Astrocyte of the cerebellum (primary cell): ENCODE results near the gene PNPLA3.

Experiments used
- DNase-seq: peaks from one replicate; pipeline ENCODE4 v3.0.0-alpha.2; 2011; ENCODE audit warnings: low read depth
- H3K4me3 ChIP-seq: 2 replicates; pipeline ENCODE4 v1.5.1; 2011; ENCODE audit warnings: mild to moderate bottlenecking, low read depth, low read length, moderate library complexity
- in situ Hi-C: cut with HindIII; loops from 2 replicates; pipeline ENCODE4 v1.10.0; 2017; ENCODE audit warnings: low sequenced_read_pairs
- TF ChIP-seq, protein P1 (sequence below): IDR thresholded peaks from 2 replicates; pipeline ENCODE4 v1.5.1; 2012; ENCODE audit warnings: low read length, low read depth, moderate library complexity, mild to moderate bottlenecking; ENCODE audit errors: missing control alignments

The PNPLA3 gene

GRCh38 chr22:43994006-43994405 lies 70.4 kb downstream of the PNPLA3 start:
- H3K4me3 ChIP-seq, result no peak overlapping the region
- in situ Hi-C loops, result loop anchor here (5.0 kb wide), 1 partner anchor 88 kb away; no protein-coding TSS in a partner anchor

GRCh38 chr22:43994416-43994815 lies 70.8 kb downstream of the PNPLA3 start:
- TF ChIP-seq, protein P1, sequence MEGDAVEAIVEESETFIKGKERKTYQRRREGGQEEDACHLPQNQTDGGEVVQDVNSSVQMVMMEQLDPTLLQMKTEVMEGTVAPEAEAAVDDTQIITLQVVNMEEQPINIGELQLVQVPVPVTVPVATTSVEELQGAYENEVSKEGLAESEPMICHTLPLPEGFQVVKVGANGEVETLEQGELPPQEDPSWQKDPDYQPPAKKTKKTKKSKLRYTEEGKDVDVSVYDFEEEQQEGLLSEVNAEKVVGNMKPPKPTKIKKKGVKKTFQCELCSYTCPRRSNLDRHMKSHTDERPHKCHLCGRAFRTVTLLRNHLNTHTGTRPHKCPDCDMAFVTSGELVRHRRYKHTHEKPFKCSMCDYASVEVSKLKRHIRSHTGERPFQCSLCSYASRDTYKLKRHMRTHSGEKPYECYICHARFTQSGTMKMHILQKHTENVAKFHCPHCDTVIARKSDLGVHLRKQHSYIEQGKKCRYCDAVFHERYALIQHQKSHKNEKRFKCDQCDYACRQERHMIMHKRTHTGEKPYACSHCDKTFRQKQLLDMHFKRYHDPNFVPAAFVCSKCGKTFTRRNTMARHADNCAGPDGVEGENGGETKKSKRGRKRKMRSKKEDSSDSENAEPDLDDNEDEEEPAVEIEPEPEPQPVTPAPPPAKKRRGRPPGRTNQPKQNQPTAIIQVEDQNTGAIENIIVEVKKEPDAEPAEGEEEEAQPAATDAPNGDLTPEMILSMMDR, result no peak
- in situ Hi-C loops, result loop anchor here (5.0 kb wide), 1 partner anchor 88 kb away; no protein-coding TSS in a partner anchor
- no peak overlapping the region for H3K4me3 ChIP-seq
- no peak for DNase-seq

More at GRCh38 chr22:43994006-43994405, 70.4 kb downstream of the PNPLA3 start:
- TF ChIP-seq, protein P1, result no peak
- no peak for DNase-seq

DNA sequence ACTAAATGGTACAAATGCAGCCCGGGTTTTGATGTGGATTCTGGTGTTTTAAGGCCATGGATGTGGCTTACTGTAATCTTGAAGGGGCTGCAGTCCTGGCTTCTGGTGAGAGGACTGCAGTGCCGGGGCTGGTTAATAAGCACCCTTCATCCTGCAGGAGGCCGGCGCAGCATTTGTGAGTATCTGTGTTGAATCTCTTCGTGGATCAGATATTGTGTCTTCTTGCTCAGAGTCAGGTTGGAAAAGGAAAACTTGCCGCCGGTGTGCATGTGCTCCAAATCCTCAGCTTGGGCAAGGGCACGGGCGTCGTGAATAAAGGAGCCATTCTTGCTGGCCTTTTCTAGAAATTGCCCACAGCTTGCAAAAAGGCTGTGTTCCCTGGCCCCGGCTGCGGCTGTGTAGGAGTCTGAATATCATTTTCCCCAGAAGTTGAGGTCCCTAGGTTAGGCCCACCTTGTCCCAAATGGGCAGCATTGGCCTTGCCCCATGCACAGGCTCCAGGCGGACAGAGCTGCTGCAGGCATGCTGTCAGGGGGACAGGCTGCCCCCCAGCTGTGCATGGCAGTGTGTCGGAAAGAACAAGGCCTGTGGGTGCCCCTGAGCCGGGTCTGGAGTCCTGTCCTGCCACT lies 71.6 kb downstream of the PNPLA3 start:
- DNase-seq, result no peak
- TF ChIP-seq, protein P1, result no peak
- in situ Hi-C loops, result no loop called here
- H3K4me3 ChIP-seq, result no peak overlapping the region

GRCh38 chr22:43995798-43996169 lies 72.2 kb downstream of the PNPLA3 start:
- H3K4me3 ChIP-seq, result no peak overlapping the region
- in situ Hi-C loops, result no loop called here
- DNase-seq, result no peak
- TF ChIP-seq, protein P1, result no peak

DNA sequence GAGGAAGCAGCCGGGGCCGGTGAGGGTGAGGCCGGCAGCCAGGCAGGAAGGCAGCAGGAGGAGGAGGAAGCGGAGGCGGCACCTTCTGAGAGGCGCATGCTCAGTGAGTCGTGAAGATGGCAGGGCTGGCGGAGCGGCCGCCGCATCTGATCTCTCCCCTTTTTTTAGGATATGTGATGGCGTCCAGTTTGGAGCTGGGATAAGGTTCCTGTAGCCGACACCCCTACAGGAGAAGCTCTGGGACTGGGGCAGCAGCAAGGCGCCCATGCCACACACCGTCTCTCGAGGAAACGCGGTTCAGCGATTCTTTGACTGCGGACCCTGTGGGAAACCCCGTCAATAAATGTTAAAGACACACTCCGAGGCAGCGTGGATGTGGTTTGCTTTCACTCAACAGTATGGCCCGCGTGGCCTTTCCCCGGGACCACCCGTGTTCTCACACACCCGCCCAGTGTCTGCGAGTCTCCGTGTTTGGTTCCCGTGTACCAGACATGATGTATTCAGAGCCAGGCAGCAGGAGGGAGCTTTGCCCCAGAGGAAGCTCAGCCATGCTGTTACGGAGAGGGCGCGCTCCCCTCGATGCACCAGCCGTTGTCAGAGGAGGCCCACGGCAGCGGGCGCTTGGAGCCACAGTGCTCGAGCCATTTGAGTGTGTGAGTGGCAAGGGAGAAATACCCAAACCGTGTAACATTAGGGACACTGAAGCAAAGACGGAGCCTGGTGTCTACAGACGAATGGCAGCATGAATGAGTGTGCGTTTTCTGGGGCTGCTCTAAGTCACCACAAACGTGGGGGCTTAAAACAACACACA lies 72.8 kb downstream of the PNPLA3 start:
- TF ChIP-seq, protein P1, result no peak
- DNase-seq, result no peak
- no peak overlapping the region for H3K4me3 ChIP-seq
- in situ Hi-C loops, result no loop called here

DNA sequence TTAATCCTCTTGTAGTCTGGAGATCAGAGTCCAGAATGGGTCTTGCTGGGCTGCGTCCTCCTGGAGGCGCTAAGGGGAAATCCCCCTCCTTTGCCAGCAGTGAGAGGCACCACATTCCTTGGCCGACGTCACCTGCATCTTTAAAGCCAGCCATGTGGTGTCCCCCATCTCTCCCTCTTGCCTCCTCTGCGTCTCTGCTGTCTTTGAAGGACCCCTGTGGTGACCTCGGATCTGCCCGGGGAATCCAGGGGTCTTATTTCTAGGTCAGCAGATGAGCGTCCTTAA lies 73.3 kb downstream of the PNPLA3 start:
- TF ChIP-seq, protein P1, result no peak
- in situ Hi-C loops, result no loop called here
- no peak for DNase-seq
- no peak overlapping the region for H3K4me3 ChIP-seq
